A673 (cell line): Measurements from ENCODE around the gene ATP7B. TPM values are rescaled to one million over a fixed set of nuclear protein-coding genes. Genes with fewer than 3 reads are reported as not detected.

ENCODE experiments used
- BruUV-seq: library from RNA; stranded (reverse); fragments of 400-500 nt; replicated peaks from 2 replicates; lab custom pipeline; 2021; lab: Mats Ljungman, UMichigan
- CTCF ChIA-PET: fragments of 300-600 bp; sonication (Branson Sonifier 250); formaldehyde crosslinking; loops from one replicate; lab custom pipeline; 2022; ENCODE audit warnings: antibody characterized with exemption; lab: Charles Lee
- POLR2A ChIA-PET: fragments of 300-600 bp; sonication (Branson Sonifier 250); formaldehyde crosslinking; loops from one replicate; lab custom pipeline; 2022; ENCODE audit warnings: antibody characterized with exemption; ENCODE audit not compliant: low non-redundant PET; lab: Charles Lee
- DNase-seq: peaks from one replicate; pipeline ENCODE4 v3.0.0-alpha.2; 2015; ENCODE audit warnings: low spot score
- H3K27ac ChIP-seq: fragments of 200-600 bp; sonication (generic); 2 replicates; pipeline ENCODE4 v1.5.1; 2016; ENCODE audit warnings: mixed run types, low read depth, mild to moderate bottlenecking, mixed read lengths, antibody characterized with exemption, low read length; ENCODE audit not compliant: poor library complexity, severe bottlenecking
- H3K27me3 ChIP-seq: fragments of 200-600 bp; sonication (generic); replicated peaks from 2 replicates; pipeline ENCODE4 v1.6.1; 2017; ENCODE audit warnings: mixed run types, low read depth, mild to moderate bottlenecking, mixed read lengths, antibody characterized with exemption, low read length; ENCODE audit not compliant: insufficient read depth, poor library complexity
- H3K36me3 ChIP-seq: fragments of 200-600 bp; sonication (generic); 2 replicates; pipeline ENCODE4 v1.6.1; 2016; ENCODE audit warnings: mixed run types, mild to moderate bottlenecking, mixed read lengths, antibody characterized with exemption, low read length; ENCODE audit not compliant: insufficient read depth, poor library complexity, severe bottlenecking
- H3K4me1 ChIP-seq: fragments of 200-600 bp; sonication (generic); 2 replicates; pipeline ENCODE4 v1.6.1; 2017; ENCODE audit warnings: mixed run types, mild to moderate bottlenecking, mixed read lengths, antibody characterized with exemption, low read length; ENCODE audit not compliant: insufficient read depth, poor library complexity, severe bottlenecking
- H3K4me3 ChIP-seq: fragments of 200-600 bp; sonication (generic); 2 replicates; pipeline ENCODE4 v1.5.1; 2016; ENCODE audit warnings: low read depth, mixed run types, mild to moderate bottlenecking, mixed read lengths, low read length; ENCODE audit not compliant: poor library complexity, severe bottlenecking
- H3K9me3 ChIP-seq: fragments of 200-600 bp; sonication (generic); 2 replicates; pipeline ENCODE4 v1.6.1; 2016; ENCODE audit warnings: mixed run types, low read depth, mild to moderate bottlenecking, mixed read lengths, antibody characterized with exemption, low read length; ENCODE audit not compliant: poor library complexity, severe bottlenecking
- EZH2 ChIP-seq: fragments of 200-600 bp; sonication (generic); IDR thresholded peaks from 2 replicates; pipeline ENCODE4 v1.6.1; 2017; ENCODE audit warnings: borderline replicate concordance, low read depth, mild to moderate bottlenecking, mixed read lengths, antibody characterized with exemption, low read length; ENCODE audit not compliant: poor library complexity, severe bottlenecking
- intact Hi-C: fragments of 100-400 bp; cut with micrococcal nuclease; formaldehyde crosslinking; loops from one replicate; pipeline ENCODE4 v1.10.0; 2022; ENCODE audit not compliant: unreplicated experiment
- total RNA-seq: library from RNA; stranded (reverse); gene quantifications from 2 replicates; pipeline ENCODE4 v1.2.3, GENCODE V29; 2021
- TF ChIP-seq, protein P1 (sequence below): fragments of 300-800, 200-600 bp; sonication (generic); conservative IDR thresholded peaks from 2 replicates; pipeline ENCODE4 v1.5.1; 2017; ENCODE audit warnings: low read depth, mild to moderate bottlenecking, antibody characterized with exemption, low read length, moderate library complexity, mixed read lengths

ATP7B gene
- total RNA-seq, 1 experiment from 2014 or later: 2.9 TPM

DNA sequence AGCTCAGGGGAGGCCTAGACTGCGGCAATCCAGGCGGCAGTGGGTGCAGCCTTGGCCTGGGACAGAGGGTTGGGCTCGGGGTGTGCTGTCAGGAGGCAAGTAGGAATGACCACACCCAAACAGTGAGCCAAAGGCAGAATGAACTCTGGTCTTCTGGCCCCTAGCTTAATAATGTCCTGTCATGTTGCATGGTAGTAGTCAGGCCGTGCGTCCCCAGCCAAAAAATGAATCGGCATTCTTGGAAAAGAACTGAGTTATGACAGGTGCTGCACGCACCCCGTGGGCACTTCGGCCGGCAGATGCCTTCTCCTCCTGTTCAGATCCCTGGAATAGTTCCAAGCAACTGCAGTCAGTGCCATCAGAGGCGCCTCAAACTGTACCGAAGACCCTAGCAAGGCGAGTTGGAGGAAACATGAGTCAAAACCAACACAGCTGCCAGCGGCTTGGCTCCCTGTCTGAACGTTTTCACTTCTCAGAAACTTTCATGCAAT, 55.9 kb downstream of the ATP7B start:
- no TSS peak for BruUV-seq
- Histone ChIP-seq H3K27me3 (peaks cover 21% of the 10 kb centered on the region), H3K9me3 (no peaks in the 10 kb centered on the region), H3K4me1 (no peaks in the 10 kb centered on the region), H3K27ac (no peak overlapping the region), H3K4me3 (no peak overlapping the region), H3K36me3 (no peaks in the 10 kb centered on the region)
- CTCF ChIA-PET: no interaction called here
- intact Hi-C loops: no loop called here
- POLR2A ChIA-PET: no interaction called here
- TF ChIP-seq EZH2: no peak
- TF ChIP-seq, protein P1, sequence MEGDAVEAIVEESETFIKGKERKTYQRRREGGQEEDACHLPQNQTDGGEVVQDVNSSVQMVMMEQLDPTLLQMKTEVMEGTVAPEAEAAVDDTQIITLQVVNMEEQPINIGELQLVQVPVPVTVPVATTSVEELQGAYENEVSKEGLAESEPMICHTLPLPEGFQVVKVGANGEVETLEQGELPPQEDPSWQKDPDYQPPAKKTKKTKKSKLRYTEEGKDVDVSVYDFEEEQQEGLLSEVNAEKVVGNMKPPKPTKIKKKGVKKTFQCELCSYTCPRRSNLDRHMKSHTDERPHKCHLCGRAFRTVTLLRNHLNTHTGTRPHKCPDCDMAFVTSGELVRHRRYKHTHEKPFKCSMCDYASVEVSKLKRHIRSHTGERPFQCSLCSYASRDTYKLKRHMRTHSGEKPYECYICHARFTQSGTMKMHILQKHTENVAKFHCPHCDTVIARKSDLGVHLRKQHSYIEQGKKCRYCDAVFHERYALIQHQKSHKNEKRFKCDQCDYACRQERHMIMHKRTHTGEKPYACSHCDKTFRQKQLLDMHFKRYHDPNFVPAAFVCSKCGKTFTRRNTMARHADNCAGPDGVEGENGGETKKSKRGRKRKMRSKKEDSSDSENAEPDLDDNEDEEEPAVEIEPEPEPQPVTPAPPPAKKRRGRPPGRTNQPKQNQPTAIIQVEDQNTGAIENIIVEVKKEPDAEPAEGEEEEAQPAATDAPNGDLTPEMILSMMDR: no peak
- no peak for DNase-seq

DNA sequence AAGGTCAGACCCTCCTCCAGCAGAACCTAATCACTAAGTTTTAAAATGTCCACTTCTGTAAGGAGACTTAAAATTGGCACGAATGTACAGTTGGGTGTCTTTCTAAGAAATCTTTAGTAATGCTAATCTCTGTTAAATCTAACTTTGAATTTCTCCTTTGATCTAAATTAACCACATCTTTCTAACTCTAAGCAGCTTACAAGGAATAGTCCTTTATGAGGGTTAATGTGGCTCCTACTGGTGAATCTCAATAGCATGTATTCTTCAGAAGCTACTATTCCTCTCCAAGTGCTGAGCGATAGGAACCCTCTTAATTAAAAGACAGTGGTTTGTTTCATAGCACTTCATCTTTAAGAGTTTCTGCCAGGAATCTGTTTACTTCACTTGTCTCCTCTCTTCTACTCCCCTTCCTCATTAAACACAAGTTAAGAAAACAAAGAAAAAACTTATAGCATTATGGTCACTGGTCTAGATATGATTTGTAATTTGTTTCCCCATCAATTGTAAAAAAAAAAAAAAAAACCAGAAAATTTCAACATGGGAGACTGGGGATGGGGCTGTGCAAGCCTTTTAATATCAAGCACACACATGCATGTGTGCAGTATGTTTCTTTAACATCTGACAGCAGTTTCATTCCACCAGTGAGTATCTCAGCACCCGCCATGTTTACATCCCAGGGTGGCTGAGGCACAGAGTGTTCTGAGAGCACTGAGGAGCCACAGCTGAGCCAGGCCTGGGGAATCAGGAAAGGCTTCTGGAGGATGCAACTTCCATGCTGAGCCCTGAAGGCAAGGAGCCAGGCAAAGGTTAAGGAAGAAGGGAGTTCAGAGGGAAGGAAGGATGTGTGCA, 57.7 kb downstream of the ATP7B start:
- Histone ChIP-seq H3K36me3 (no peaks in the 10 kb centered on the region), H3K4me1 (no peaks in the 10 kb centered on the region), H3K4me3 (no peak overlapping the region), H3K27ac (no peak overlapping the region), H3K27me3 (peaks cover 21% of the 10 kb centered on the region), H3K9me3 (no peaks in the 10 kb centered on the region)
- TF ChIP-seq EZH2: no peak
- TF ChIP-seq, protein P1: no peak
- ChIA-PET POLR2A (no interaction called here), CTCF (no interaction called here)
- BruUV-seq: no TSS peak
- DNase-seq: no peak
- intact Hi-C loops: no loop called here

DNA sequence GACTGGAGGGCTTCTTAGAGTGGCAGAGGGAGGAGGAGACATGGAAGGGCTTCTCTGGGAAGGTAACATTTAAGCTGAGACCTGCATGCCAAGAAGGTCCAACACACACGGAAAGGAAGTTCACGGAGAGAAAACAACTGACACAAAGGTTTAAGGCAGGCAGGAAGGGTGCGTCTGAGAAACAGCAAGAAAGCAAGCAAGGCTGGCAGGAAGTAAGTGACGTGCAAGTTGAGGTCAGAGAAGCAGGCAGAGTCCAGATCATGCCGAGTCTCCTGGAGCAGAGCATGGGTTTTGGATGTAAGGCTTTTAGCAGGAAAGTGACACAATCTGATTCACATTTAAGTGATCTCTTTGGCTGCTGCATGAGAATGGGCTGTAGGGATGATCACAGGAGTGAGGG, 60.5 kb downstream of the ATP7B start:
- ChIA-PET POLR2A (no interaction called here), CTCF (no interaction called here)
- Histone ChIP-seq H3K4me3 (no peak overlapping the region), H3K27me3 (peaks cover 21% of the 10 kb centered on the region), H3K4me1 (no peaks in the 10 kb centered on the region), H3K36me3 (no peaks in the 10 kb centered on the region), H3K27ac (no peak overlapping the region), H3K9me3 (no peaks in the 10 kb centered on the region)
- DNase-seq: no peak
- TF ChIP-seq, protein P1: no peak
- TF ChIP-seq EZH2: no peak
- BruUV-seq: no TSS peak
- intact Hi-C loops: no loop called here
